Measurements from ENCODE around the gene MCF2L.

GRCh38 chr13:112968910-112969691, at the start of gene MCF2L:
- TF ChIP-seq CTCF (IDR thresholded peaks at IDR 0.05) = peak in 2 of 4 experiments; percentile 16 to 33
- no peak for TF ChIP-seq POLR2A (IDR thresholded peaks at IDR 0.05)
